Measurements from ENCODE around the gene LLGL1.

GRCh38 chr17:18285296-18285695 is 59.9 kb downstream of the LLGL1 start:
- TF ChIP-seq CTCF (IDR thresholded peaks at IDR 0.05; ENCODE audit: extremely low read depth in 1 of 2, insufficient read depth in 1 of 2, low read depth in 1 of 2, low read length in 2 of 2): no peak
- TF ChIP-seq EZH2 (IDR thresholded peaks at IDR 0.05; ENCODE audit: borderline replicate concordance, low read depth, low read length, severe bottlenecking): no peak
